Measurements from ENCODE around the gene MVK. TPM values are rescaled to one million over a fixed set of nuclear protein-coding genes. Genes with fewer than 3 reads are reported as not detected.

MVK gene
- total RNA-seq, 1 experiment from 2014 or later, result 50.8 TPM

DNA sequence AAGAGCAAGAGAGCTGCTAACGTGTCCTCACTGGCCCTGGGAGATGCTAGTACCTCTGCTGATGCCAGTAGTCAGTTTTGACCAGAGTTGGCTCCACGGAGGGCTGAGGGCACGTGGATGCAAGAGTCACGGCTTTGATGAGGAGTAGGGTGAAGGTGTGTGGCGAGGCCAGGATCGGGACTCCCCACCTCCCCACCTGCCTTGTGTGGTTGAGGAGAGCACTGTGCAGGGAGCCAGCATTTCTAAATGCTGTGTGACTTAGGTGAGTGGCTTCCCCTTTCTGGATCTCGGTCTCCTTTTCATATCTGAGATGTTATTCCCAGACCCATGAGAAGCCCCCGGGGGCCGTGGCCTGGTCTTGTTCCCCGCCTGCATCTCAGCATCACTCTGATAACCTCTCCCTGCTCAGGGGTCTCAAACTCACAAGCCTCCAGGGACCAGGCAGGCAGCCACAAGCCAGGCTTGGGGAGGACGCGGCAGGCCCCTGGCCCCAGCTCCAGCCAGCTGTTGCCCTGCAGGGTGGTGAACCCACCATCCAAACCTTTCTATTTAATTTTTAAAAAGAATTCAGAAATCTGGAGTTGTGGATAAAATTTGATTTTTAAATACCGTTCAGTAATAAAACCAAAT lies 32.1 kb downstream of the MVK start:
- H3F3A ChIP-seq (ENCODE audit: insufficient read depth, low read depth), result no peaks in the 10 kb centered on the region
- no peaks in the 10 kb centered on the region for H4K20me1 ChIP-seq (ENCODE audit: insufficient read depth)
- no peaks in the 10 kb centered on the region; the same call in 1 of the 2 replicates for H3K27me3 ChIP-seq (ENCODE audit: insufficient read depth, low read depth)
- H3K4me3 ChIP-seq, result no peak overlapping the region
- H3K36me3 ChIP-seq (ENCODE audit: low read depth), result no peaks in the 10 kb centered on the region
- no TSS peak for BruUV-seq (replicated peaks)
- POLR2A ChIA-PET (ENCODE audit: unreplicated experiment), result no interaction called here
- no peak for DNase-seq
- CTCF ChIA-PET, result no interaction called here
- no peak overlapping the region for H3K4me2 ChIP-seq
- intact Hi-C loops (cut with micrococcal nuclease; ENCODE audit: unreplicated experiment), result no loop called here
- H2AFZ ChIP-seq, result no peak overlapping the region
- no peak overlapping the region for H3K27ac ChIP-seq
- no peaks in the 10 kb centered on the region for H3K79me2 ChIP-seq (ENCODE audit: low read depth)
- no peaks in the 10 kb centered on the region for H3K4me1 ChIP-seq (replicated peaks; ENCODE audit: insufficient read depth)
- no peak for TF ChIP-seq EZH2 (IDR thresholded peaks at IDR 0.05; ENCODE audit: low read depth)
- TF ChIP-seq, protein P1, sequence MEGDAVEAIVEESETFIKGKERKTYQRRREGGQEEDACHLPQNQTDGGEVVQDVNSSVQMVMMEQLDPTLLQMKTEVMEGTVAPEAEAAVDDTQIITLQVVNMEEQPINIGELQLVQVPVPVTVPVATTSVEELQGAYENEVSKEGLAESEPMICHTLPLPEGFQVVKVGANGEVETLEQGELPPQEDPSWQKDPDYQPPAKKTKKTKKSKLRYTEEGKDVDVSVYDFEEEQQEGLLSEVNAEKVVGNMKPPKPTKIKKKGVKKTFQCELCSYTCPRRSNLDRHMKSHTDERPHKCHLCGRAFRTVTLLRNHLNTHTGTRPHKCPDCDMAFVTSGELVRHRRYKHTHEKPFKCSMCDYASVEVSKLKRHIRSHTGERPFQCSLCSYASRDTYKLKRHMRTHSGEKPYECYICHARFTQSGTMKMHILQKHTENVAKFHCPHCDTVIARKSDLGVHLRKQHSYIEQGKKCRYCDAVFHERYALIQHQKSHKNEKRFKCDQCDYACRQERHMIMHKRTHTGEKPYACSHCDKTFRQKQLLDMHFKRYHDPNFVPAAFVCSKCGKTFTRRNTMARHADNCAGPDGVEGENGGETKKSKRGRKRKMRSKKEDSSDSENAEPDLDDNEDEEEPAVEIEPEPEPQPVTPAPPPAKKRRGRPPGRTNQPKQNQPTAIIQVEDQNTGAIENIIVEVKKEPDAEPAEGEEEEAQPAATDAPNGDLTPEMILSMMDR (conservative IDR thresholded peaks at IDR 0.05), result no peak
- no peaks in the 10 kb centered on the region for H3K9me3 ChIP-seq (ENCODE audit: insufficient read depth, low read depth)
- H3K9me2 ChIP-seq (ENCODE audit: insufficient read depth), result no peaks in the 10 kb centered on the region

DNA sequence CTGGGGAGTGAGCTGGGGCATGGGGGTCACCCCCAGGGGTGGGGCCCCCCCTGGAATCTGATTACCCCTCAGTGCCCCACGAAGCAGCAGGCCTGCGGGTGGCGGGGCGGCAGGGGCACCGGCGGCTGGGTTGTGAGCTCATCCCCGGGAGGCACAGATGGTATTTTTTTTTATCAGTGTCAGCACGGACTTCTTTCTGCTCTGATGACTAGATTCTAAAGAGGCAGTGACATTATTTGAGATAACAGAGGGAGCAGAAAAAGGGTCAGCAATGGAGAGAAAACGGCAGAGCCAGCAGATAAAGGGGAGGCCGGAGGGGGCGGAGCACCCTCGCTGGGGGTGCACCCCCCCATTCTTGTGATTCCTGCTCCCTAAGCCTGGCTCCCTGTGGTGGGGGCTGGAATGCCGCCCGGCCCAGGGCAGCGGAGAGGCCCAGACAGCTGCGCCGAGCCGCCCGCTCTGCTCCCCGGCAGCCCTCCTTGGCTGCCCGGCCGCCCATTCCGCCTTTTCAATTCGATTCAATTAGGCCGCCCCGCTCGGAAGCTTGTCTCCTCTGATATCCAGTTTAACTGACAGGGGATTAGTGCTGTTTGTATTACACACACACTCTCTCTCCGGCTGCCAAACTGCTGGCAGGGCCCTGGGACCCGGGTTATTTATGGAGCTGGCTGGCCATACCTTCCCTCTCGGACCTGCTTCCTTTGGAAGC lies 32.9 kb downstream of the MVK start:
- TF ChIP-seq, protein P1 (conservative IDR thresholded peaks at IDR 0.05), result no peak
- TF ChIP-seq EZH2 (IDR thresholded peaks at IDR 0.05; ENCODE audit: low read depth), result no peak
- Histone ChIP-seq H2AFZ (no peak overlapping the region), H3K4me1 (replicated peaks; ENCODE audit: insufficient read depth) (no peaks in the 10 kb centered on the region), H3K27me3 (ENCODE audit: insufficient read depth, low read depth) (peaks cover 6% of the 10 kb centered on the region; the same call in 1 of the 2 replicates), H3K36me3 (ENCODE audit: low read depth) (no peaks in the 10 kb centered on the region), H3K27ac (no peak overlapping the region), H3K4me3 (no peak overlapping the region), H3K9me2 (ENCODE audit: insufficient read depth) (no peaks in the 10 kb centered on the region), H3K4me2 (no peak overlapping the region), H3K79me2 (ENCODE audit: low read depth) (no peaks in the 10 kb centered on the region), H3F3A (ENCODE audit: insufficient read depth, low read depth) (no peaks in the 10 kb centered on the region), H4K20me1 (ENCODE audit: insufficient read depth) (no peaks in the 10 kb centered on the region), H3K9me3 (ENCODE audit: insufficient read depth, low read depth) (no peaks in the 10 kb centered on the region)
- POLR2A ChIA-PET (ENCODE audit: unreplicated experiment), result no interaction called here
- intact Hi-C loops (cut with micrococcal nuclease; ENCODE audit: unreplicated experiment), result no loop called here
- DNase-seq, result no peak
- CTCF ChIA-PET, result interaction anchor here (0.6 kb wide), 1 partner anchor 178 kb away, joined by 3 read pairs; no protein-coding TSS in a partner anchor
- BruUV-seq (replicated peaks), result no TSS peak

DNA sequence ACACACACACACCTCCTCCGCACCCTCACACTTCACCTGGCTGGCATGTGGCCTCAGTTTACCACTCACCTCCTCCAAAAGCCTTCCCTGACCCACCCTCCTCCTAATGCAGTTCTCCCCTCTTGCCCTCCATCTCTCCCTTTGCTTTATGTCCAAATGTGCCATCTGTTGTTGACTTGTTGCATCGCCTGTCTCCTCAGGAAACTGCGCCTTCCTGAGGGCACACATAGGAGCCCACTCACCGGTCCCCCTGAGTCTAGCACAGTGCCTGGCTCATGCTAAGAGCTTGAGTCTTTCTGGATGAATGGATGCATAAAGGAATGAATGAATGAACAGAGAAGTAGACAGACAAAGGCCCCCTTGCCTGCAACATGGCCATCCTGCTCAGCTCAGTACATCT lies 34.0 kb downstream of the MVK start:
- H4K20me1 ChIP-seq (ENCODE audit: insufficient read depth), result no peaks in the 10 kb centered on the region
- no peak overlapping the region for H3K4me3 ChIP-seq
- H3K36me3 ChIP-seq (ENCODE audit: low read depth), result no peaks in the 10 kb centered on the region
- POLR2A ChIA-PET (ENCODE audit: unreplicated experiment), result no interaction called here
- intact Hi-C loops (cut with micrococcal nuclease; ENCODE audit: unreplicated experiment), result no loop called here
- H3K27me3 ChIP-seq (ENCODE audit: insufficient read depth, low read depth), result peaks cover 16% of the 10 kb centered on the region
- no TSS peak for BruUV-seq (replicated peaks)
- H3F3A ChIP-seq (ENCODE audit: insufficient read depth, low read depth), result no peaks in the 10 kb centered on the region
- H2AFZ ChIP-seq, result no peak overlapping the region
- H3K9me3 ChIP-seq (ENCODE audit: insufficient read depth, low read depth), result no peaks in the 10 kb centered on the region
- no peaks in the 10 kb centered on the region for H3K79me2 ChIP-seq (ENCODE audit: low read depth)
- no peak overlapping the region for H3K27ac ChIP-seq
- no peaks in the 10 kb centered on the region for H3K4me1 ChIP-seq (replicated peaks; ENCODE audit: insufficient read depth)
- no peak for DNase-seq
- CTCF ChIA-PET, result no interaction called here
- no peak for TF ChIP-seq EZH2 (IDR thresholded peaks at IDR 0.05; ENCODE audit: low read depth)
- TF ChIP-seq, protein P1 (conservative IDR thresholded peaks at IDR 0.05), result no peak
- H3K4me2 ChIP-seq, result no peak overlapping the region
- no peaks in the 10 kb centered on the region for H3K9me2 ChIP-seq (ENCODE audit: insufficient read depth)

Data from PC-9 (cell line).